Choroid plexus epithelial cell (primary cell): Measurements from ENCODE around the gene FRMD5.

Experiments
- DNase-seq: peaks from one replicate; pipeline ENCODE4 v3.0.0-alpha.2; 2010; ENCODE audit warnings: low read depth
- H3K4me3 ChIP-seq: 2 replicates; pipeline ENCODE4 v1.5.1; 2011; ENCODE audit warnings: low read depth, mild to moderate bottlenecking, control low read depth, low read length, moderate library complexity
- TF ChIP-seq, protein P1 (sequence below): conservative IDR thresholded peaks from 2 replicates; pipeline ENCODE4 v1.5.1; 2011; ENCODE audit warnings: low read depth, mild to moderate bottlenecking, control low read depth, inconsistent platforms, low read length, moderate library complexity

The FRMD5 gene

DNA sequence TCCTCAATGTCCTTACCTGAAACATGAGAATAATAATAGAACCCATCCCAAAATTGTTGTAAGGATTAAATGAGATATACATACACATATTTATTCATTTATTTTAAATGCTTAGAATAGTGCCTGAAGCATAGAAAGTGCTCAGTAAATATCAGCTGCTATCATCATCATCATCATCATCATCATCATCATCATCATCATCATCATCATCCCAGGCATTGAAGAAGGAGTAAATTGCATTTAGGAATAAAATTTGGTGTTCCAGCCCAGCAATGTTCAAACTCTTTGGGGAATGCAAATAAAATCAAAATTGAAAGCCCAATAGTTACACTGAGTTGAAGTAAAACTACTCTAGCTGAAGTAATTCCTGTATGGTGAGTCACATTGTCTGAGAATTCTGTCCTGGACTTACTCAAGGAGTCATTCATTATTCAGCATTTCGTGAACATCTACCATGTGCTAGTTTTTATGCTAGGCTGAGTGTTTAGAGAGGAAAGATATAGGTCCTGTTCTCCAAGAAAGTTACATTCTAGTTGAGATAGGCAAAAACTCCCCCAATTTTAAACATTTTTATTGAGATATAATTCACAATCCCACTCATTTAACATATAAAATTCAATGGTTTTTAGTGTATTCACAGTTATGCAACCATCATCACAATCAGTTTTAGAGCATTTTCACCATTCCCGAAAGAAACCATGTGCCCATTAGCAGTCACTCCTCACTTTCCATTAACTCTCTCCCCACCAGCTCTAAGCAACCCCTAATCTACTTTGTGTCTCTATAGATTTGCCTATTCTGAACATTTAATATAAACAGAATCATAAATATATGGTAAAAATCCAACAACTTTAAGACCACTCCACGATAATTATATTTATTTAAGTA, 107.2 kb downstream of the FRMD5 start:
- TF ChIP-seq, protein P1, sequence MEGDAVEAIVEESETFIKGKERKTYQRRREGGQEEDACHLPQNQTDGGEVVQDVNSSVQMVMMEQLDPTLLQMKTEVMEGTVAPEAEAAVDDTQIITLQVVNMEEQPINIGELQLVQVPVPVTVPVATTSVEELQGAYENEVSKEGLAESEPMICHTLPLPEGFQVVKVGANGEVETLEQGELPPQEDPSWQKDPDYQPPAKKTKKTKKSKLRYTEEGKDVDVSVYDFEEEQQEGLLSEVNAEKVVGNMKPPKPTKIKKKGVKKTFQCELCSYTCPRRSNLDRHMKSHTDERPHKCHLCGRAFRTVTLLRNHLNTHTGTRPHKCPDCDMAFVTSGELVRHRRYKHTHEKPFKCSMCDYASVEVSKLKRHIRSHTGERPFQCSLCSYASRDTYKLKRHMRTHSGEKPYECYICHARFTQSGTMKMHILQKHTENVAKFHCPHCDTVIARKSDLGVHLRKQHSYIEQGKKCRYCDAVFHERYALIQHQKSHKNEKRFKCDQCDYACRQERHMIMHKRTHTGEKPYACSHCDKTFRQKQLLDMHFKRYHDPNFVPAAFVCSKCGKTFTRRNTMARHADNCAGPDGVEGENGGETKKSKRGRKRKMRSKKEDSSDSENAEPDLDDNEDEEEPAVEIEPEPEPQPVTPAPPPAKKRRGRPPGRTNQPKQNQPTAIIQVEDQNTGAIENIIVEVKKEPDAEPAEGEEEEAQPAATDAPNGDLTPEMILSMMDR = no peak
- DNase-seq = peak; percentile 93

DNA sequence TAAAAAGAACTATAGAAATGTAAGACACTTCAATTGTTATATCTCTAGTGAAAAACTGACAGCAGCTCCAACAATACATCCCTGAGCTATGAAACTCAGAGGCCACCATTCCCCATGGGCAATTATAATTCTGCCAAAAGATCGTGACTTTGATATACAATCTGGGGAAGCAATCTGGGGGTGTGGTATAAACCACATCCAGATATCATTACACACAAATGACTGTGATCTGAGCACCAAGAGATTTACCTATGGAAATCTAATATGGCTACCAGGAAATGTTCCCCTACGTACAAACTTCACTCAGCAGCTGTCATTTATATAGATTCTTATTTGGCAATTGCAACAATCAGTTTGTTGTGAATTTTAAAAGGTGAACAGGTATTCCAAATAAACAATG, 110.3 kb downstream of the FRMD5 start:
- no peak for DNase-seq
- no peak overlapping the region for H3K4me3 ChIP-seq
- TF ChIP-seq, protein P1 = no peak

More for the DNA sequence above, 107.2 kb downstream of the FRMD5 start:
- no peak overlapping the region for H3K4me3 ChIP-seq

DNA sequence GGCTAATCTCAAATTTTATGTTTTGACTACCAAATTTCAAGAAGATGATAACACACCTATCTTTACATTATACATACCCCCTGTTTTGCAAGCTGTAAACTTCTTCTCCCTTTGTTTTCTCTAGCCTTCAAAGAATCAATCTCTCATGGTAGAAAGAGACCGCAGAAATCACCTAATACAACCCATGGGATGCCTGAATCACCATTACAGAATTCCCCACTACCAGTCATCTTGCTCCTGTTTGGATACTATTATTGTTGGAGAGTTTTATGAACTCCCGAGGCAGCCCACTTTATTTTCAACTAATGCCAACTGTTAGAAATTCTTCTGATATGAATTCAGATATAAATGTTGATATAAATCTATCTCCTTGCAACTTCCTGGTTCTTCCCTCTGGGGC, 110.9 kb downstream of the FRMD5 start:
- no peak for DNase-seq
- no peak overlapping the region for H3K4me3 ChIP-seq
- TF ChIP-seq, protein P1 = no peak

DNA sequence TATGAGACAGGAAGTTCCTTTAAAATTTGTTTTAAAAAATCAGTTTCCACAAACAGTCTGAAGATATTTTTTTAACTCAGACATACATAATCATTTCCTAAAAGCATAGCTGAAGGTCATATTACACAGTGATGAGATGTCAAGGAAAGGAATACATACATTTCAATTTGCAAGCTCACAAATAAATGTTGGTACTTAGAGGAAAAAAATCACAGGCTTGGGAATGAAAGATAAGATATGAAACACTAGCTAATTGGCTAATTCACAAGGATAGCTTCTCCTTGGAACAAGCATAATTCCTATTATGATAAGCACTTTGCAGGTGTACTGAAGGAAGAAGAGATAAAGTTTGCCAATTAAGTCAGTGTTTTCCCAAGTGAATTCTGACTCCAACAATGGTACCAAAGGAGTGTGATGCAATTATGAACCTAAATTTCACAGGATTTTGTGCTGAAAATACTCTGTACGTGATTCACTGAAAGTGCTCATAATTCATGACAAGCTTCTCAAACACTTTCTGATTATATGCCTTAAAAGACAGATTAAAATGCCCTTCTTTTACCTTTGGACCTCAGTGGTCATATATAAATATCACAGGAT, 112.4 kb downstream of the FRMD5 start:
- H3K4me3 ChIP-seq = no peak overlapping the region
- TF ChIP-seq, protein P1 = no peak
- DNase-seq = peak; percentile 39

DNA sequence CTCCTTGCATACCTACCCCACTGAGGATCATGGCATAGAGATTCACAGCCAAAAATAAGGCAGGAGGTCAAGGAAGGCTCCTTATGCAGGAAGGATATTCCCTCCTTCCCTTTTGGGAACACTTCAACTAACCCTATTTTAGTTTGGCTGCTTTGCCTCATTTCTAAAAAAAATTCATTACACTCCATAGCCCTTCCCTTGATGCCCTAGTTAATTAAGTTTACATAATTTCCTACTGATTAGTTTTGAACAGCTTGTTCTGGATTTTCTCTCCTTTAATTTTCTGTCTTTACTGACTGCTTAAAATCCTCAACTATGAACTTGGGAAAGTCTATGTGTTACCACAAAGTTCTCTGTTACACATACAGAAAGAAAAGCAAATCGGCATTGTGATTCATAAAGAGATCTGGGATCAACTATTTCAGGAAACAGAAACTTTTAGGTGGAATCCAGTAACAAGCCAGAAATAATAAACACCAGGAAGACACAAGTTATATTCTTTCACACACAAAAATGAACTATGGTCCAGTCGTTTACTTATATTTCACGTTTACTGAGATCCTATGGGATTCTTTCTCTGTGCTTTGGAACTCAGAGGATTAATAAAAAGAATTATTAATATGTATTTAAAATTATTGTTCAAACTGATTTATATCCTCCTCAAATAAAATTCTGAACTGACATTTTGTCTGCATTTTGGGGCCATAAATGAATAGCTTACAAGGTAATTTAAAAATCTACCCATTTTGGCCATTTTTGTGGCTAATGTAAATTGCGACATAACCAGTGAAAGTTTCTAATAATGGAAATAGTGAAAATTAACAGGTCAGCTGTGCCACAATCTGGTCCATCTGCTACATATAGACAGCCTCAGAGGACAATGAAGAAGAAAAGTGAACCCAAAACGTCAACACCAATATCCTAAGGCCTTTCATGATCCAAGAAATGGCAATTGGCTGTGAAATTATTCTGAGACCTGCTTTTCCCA, 113.8 kb downstream of the FRMD5 start:
- peak; percentile 86 for DNase-seq

DNA sequence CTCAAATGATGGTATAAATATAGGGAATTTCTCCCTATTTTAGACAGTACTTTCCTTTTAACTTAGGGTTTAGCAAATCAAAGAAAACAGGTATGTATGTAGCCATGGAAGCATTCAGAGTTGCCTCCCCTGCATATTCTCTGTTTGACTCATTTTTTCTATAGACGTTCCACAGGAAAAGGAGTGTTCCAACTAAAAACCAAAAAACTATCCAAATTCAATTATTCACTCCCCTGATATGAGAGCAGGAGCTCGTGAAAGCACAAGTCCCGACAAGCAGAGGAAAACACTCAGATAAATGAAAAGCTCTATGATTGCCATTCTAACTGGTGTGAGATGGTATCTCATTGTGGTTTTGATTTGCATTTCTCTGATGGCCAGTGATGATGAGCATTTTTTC, 119.5 kb downstream of the FRMD5 start:
- no peak overlapping the region for H3K4me3 ChIP-seq
- TF ChIP-seq, protein P1 = no peak
- DNase-seq = no peak

More for the DNA sequence above, 113.8 kb downstream of the FRMD5 start:
- no peak overlapping the region for H3K4me3 ChIP-seq
- TF ChIP-seq, protein P1 = no peak
